ENCODE measurements around the gene LDB3.

GRCh38 chr10:86655173-86655540 is 13.2 kb upstream of the LDB3 start:
- TF ChIP-seq POLR2A (IDR thresholded peaks at IDR 0.05), result no peak
- TF ChIP-seq, protein P1, sequence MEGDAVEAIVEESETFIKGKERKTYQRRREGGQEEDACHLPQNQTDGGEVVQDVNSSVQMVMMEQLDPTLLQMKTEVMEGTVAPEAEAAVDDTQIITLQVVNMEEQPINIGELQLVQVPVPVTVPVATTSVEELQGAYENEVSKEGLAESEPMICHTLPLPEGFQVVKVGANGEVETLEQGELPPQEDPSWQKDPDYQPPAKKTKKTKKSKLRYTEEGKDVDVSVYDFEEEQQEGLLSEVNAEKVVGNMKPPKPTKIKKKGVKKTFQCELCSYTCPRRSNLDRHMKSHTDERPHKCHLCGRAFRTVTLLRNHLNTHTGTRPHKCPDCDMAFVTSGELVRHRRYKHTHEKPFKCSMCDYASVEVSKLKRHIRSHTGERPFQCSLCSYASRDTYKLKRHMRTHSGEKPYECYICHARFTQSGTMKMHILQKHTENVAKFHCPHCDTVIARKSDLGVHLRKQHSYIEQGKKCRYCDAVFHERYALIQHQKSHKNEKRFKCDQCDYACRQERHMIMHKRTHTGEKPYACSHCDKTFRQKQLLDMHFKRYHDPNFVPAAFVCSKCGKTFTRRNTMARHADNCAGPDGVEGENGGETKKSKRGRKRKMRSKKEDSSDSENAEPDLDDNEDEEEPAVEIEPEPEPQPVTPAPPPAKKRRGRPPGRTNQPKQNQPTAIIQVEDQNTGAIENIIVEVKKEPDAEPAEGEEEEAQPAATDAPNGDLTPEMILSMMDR (IDR thresholded peaks at IDR 0.05), result no peak
